ENCODE results near the gene GRAMD4. TPM values are rescaled to one million over a fixed set of nuclear protein-coding genes. Genes with fewer than 3 reads are reported as not detected.
A peak's percentile ranks its signal among the peaks of the same experiment; 100 is the strongest.

Gene GRAMD4
- total RNA-seq, 5 donors from 2014 or later (not counting 1 experiment from before 2014, with no cell fraction given) = 8.8 to 24.3 (median 22.9) TPM

DNA sequence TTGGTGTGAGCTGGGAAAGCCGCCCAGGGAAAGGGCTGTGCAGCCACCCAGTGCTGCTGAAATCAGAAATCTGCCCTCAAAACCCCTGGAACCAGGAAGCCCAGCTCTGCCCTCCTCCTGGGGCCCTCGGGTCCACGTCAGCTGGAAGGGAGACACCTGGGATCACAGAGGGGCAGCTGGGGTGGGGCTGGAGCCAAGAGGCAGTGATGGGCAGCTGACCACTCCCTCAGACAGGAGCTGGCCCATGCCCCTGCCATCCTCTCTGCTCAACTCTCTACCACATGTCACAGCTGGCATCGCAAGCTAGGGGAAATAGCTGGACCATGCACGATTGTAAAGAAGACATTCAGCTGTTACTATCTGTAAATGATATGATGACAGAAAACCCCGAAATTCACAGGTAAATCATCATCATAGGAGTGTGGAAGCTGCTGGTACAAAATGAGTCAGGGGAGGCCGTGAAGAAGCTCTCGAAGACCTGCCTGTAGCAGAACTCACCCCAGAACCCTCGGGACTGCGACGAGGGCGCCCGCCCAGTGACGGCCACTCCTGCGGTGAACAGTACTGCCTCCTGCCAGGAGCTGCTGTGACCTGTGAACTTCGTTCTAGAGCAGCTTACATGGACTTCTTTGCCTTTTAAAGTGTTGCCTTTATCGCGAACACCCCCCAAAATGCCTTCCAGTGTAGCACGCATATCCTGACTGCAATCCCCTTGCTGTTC lies 62.0 kb downstream of the GRAMD4 start:
- no peak for ATAC-seq (replicated peaks in 1 of 4)

DNA sequence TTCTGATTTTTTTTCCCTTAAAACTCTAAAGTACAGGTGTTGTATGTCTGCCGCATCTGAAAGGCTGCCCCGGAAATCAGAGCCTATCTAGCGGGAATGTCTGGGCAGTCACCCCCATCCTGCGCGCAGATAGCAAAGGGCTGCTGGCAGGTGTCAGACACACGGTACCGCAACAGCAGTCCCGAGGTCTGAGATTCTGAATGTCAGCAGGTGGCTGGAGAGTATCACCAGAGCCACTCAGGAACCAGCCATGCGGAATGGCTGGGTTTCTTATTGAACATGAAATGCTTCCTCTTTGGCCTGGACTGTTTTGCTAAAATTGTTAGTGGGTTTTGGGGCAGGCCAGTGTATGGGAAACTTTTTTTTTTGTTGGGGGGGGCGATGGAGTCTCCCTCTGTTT lies 64.5 kb downstream of the GRAMD4 start:
- WGBS (ENCODE audit: insufficient coverage) = 60% methylated on average over 9 of the region's 10 CpGs
- H3K9me3 ChIP-seq = no peaks in the 10 kb centered on the region
- DNase-seq = peak in 1 of 35 experiments; percentile 37
- no peaks in the 10 kb centered on the region for H3K27me3 Mint-ChIP-seq
- no peak overlapping the region for H3K4me3 Mint-ChIP-seq
- ChIA-PET POLR2A (interaction anchor here in 1 of 2 donors (0.6 kb wide), 1 partner anchor 10 kb away, joined by 3 read pairs; no protein-coding TSS in a partner anchor), CTCF (no interaction called here)
- peaks cover 14% of the 10 kb centered on the region for H3K36me3 Mint-ChIP-seq
- H3K36me3 ChIP-seq (ENCODE audit: control insufficient read depth in 2 of 2, extremely low read depth in 1 of 2, insufficient read depth in 1 of 2, low read length in 1 of 2) = peaks cover 31 to 42% of the 10 kb centered on the region in 2 donors
- H3K9me3 Mint-ChIP-seq = no peaks in the 10 kb centered on the region
- peak in 1 of 4 experiments; percentile 47 for ATAC-seq (replicated peaks in 1 of 4)
- no peak overlapping the region for H3K4me3 ChIP-seq (ENCODE audit: control insufficient read depth in 1 of 2, extremely low read depth in 1 of 2, low read length in 1 of 2)
- H3K4me1 Mint-ChIP-seq = peaks cover 27 to 30% (median 28%) of the 10 kb centered on the region in 3 donors
- no peaks in the 10 kb centered on the region for H3K27me3 ChIP-seq (replicated peaks in 1 of 2; ENCODE audit: control insufficient read depth in 2 of 2, extremely low read depth in 1 of 2, insufficient read depth in 2 of 2, low read length in 1 of 2)
- no peak overlapping the region for H3K27ac ChIP-seq (ENCODE audit: low read length)
- peak overlapping the region; percentile 46 to 82 for H3K27ac Mint-ChIP-seq
- peaks cover 5 to 25% of the 10 kb centered on the region in 2 experiments for H3K4me1 ChIP-seq (ENCODE audit: control insufficient read depth in 1 of 2, extremely low read depth in 1 of 2, insufficient read depth in 2 of 2, low read length in 2 of 2)

More for the DNA sequence above, 62.0 kb downstream of the GRAMD4 start:
- Mint-ChIP-seq H3K4me1 (peaks cover 31 to 34% (median 32%) of the 10 kb centered on the region in 3 donors), H3K4me3 (no peak overlapping the region), H3K27ac (no peak overlapping the region), H3K27me3 (no peaks in the 10 kb centered on the region), H3K9me3 (no peaks in the 10 kb centered on the region), H3K36me3 (peaks cover 10% of the 10 kb centered on the region)
- ChIA-PET POLR2A (no interaction called here), CTCF (interaction anchor here in 1 of 2 donors (1.1 kb wide), 1 partner anchor 118 kb away, joined by 3 read pairs; no protein-coding TSS in a partner anchor)
- no peak overlapping the region for H3K27ac ChIP-seq (ENCODE audit: low read length)
- WGBS (ENCODE audit: insufficient coverage) = 89% methylated on average over 17 of the region's 19 CpGs
- H3K27me3 ChIP-seq (replicated peaks in 1 of 2; ENCODE audit: control insufficient read depth in 2 of 2, extremely low read depth in 1 of 2, insufficient read depth in 2 of 2, low read length in 1 of 2) = no peaks in the 10 kb centered on the region
- H3K4me3 ChIP-seq (ENCODE audit: control insufficient read depth in 1 of 2, extremely low read depth in 1 of 2, low read length in 1 of 2) = no peak overlapping the region
- peaks cover 5 to 34% of the 10 kb centered on the region in 2 experiments for H3K4me1 ChIP-seq (ENCODE audit: control insufficient read depth in 1 of 2, extremely low read depth in 1 of 2, insufficient read depth in 2 of 2, low read length in 2 of 2)
- peaks cover 22 to 30% of the 10 kb centered on the region in 2 donors for H3K36me3 ChIP-seq (ENCODE audit: control insufficient read depth in 2 of 2, extremely low read depth in 1 of 2, insufficient read depth in 1 of 2, low read length in 1 of 2)
- no peaks in the 10 kb centered on the region for H3K9me3 ChIP-seq
- no peak for DNase-seq

DNA sequence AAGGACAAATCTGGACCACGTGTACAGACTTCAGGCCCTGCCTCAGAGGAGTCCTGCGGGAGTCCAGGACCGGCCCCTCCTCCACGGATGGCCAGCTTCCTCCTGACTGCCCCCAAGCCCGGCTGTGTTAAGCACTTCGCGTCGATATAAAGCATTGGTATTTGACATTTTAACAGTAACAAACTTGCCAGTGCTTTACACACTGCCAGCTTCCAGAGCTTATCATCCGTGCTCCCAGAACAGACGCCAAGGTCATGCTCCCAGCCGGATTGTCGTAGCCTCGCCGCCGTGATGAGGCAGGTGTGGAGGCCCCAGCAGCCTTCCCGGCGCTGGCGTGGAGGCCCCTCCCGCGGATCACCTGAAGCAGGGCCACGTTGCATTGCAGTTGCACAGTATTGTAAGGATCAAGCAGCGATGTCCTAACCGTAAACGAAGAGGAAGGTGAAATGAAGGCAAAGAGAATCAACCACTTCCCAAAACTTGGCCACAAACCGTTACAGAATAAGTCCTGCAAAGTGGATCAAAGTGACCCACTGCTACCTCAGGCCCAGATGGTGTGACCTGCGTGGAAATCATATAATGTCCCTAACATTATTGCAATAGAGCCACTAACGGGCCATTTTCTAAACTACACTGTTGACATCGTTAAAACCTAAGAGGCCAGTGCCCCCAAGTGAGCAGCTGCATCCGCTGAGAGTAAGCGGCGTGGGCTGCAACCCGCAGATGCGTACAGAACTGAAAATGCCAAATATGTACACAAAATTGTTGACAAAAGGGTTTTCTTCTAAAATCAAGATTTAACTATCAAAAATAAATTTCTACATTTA lies 66.2 kb downstream of the GRAMD4 start:
- H3K27me3 ChIP-seq (replicated peaks in 1 of 2; ENCODE audit: control insufficient read depth in 2 of 2, extremely low read depth in 1 of 2, insufficient read depth in 2 of 2, low read length in 1 of 2) = no peaks in the 10 kb centered on the region
- DNase-seq = no peak
- Mint-ChIP-seq H3K36me3 (peaks cover 24% of the 10 kb centered on the region), H3K27me3 (no peaks in the 10 kb centered on the region), H3K4me3 (no peak overlapping the region), H3K9me3 (no peaks in the 10 kb centered on the region), H3K27ac (peak overlapping the region; percentile 36 to 82), H3K4me1 (peaks cover 27 to 30% (median 28%) of the 10 kb centered on the region in 3 donors)
- POLR2A ChIA-PET = no interaction called here
- no peak for ATAC-seq (replicated peaks in 1 of 4)
- CTCF ChIA-PET = no interaction called here
- peaks cover 5 to 22% of the 10 kb centered on the region in 2 experiments for H3K4me1 ChIP-seq (ENCODE audit: control insufficient read depth in 1 of 2, extremely low read depth in 1 of 2, insufficient read depth in 2 of 2, low read length in 2 of 2)
- H3K27ac ChIP-seq (ENCODE audit: low read length) = no peak overlapping the region
- WGBS (ENCODE audit: insufficient coverage) = 77% methylated on average over 27 of the region's 33 CpGs
- peaks cover 40 to 60% of the 10 kb centered on the region in 2 donors for H3K36me3 ChIP-seq (ENCODE audit: control insufficient read depth in 2 of 2, extremely low read depth in 1 of 2, insufficient read depth in 1 of 2, low read length in 1 of 2)
- H3K9me3 ChIP-seq = no peaks in the 10 kb centered on the region
- no peak overlapping the region for H3K4me3 ChIP-seq (ENCODE audit: control insufficient read depth in 1 of 2, extremely low read depth in 1 of 2, low read length in 1 of 2)

DNA sequence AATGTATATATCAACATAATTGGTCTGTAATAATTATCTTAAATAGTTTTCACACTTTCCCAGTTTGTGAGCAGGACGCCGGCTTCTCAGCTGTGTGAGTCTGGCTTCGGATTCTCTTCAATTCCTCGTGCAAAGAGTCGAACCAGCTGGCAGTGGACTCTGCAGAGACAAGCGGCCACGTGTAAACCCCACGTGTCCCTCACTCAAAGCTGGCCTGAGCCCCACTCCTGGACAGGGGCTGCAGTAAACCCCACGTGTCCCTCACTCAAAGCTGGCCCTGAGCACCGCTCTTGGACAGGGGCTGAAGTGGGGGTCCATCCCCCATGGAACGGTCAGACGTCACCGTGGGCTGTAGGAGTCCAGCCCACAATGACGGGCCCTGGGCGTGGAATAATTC lies 66.9 kb downstream of the GRAMD4 start:
- H3K27ac Mint-ChIP-seq = no peak overlapping the region
- ChIA-PET CTCF (no interaction called here), POLR2A (no interaction called here)
- Histone ChIP-seq H3K4me1 (ENCODE audit: control insufficient read depth in 1 of 2, extremely low read depth in 1 of 2, insufficient read depth in 2 of 2, low read length in 2 of 2) (peaks cover 5 to 22% of the 10 kb centered on the region in 2 experiments), H3K9me3 (no peaks in the 10 kb centered on the region), H3K27ac (ENCODE audit: low read length) (no peak overlapping the region), H3K36me3 (ENCODE audit: control insufficient read depth in 2 of 2, extremely low read depth in 1 of 2, insufficient read depth in 1 of 2, low read length in 1 of 2) (peaks cover 41 to 65% of the 10 kb centered on the region in 2 donors), H3K4me3 (ENCODE audit: control insufficient read depth in 1 of 2, extremely low read depth in 1 of 2, low read length in 1 of 2) (no peak overlapping the region), H3K27me3 (replicated peaks in 1 of 2; ENCODE audit: control insufficient read depth in 2 of 2, extremely low read depth in 1 of 2, insufficient read depth in 2 of 2, low read length in 1 of 2) (no peaks in the 10 kb centered on the region)
- no peak for ATAC-seq (replicated peaks in 1 of 4)
- WGBS (ENCODE audit: insufficient coverage) = 96% methylated on average over 13 of the region's 15 CpGs
- H3K4me3 Mint-ChIP-seq = no peak overlapping the region
- peaks cover 30% of the 10 kb centered on the region for H3K36me3 Mint-ChIP-seq
- peaks cover 27 to 30% (median 28%) of the 10 kb centered on the region in 3 donors for H3K4me1 Mint-ChIP-seq
- H3K27me3 Mint-ChIP-seq = no peaks in the 10 kb centered on the region
- no peak for DNase-seq
- H3K9me3 Mint-ChIP-seq = no peaks in the 10 kb centered on the region

DNA sequence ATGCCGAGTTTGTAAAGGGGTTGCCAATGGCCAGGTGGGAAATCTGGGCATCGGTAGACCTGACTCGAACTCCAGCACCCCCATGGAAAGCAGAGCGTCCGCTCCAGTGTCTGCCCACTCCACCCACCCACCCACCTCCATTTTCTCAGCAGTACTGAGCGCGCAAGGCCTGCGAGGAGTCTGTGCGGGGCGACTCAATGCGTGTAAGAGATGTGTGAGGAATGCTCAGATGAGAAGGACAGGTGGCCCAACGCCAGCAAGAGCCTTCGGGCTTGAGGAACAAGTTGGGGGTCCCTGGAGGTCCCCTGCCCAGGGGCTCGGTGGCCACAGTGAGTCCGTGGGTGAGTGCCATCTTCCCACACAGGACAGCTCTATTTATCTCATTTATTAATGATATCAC lies 67.3 kb downstream of the GRAMD4 start:
- Histone ChIP-seq H3K27me3 (replicated peaks in 1 of 2; ENCODE audit: control insufficient read depth in 2 of 2, extremely low read depth in 1 of 2, insufficient read depth in 2 of 2, low read length in 1 of 2) (no peaks in the 10 kb centered on the region), H3K4me3 (ENCODE audit: control insufficient read depth in 1 of 2, extremely low read depth in 1 of 2, low read length in 1 of 2) (no peak overlapping the region), H3K9me3 (no peaks in the 10 kb centered on the region), H3K27ac (ENCODE audit: low read length) (no peak overlapping the region), H3K4me1 (ENCODE audit: control insufficient read depth in 1 of 2, extremely low read depth in 1 of 2, insufficient read depth in 2 of 2, low read length in 2 of 2) (peaks cover 5 to 22% of the 10 kb centered on the region in 2 experiments), H3K36me3 (ENCODE audit: control insufficient read depth in 2 of 2, extremely low read depth in 1 of 2, insufficient read depth in 1 of 2, low read length in 1 of 2) (peaks cover 37 to 68% of the 10 kb centered on the region in 2 donors)
- Mint-ChIP-seq H3K27ac (no peak overlapping the region), H3K27me3 (no peaks in the 10 kb centered on the region), H3K36me3 (peaks cover 30% of the 10 kb centered on the region), H3K4me1 (peaks cover 27 to 30% (median 28%) of the 10 kb centered on the region in 3 donors), H3K9me3 (no peaks in the 10 kb centered on the region), H3K4me3 (no peak overlapping the region)
- POLR2A ChIA-PET = no interaction called here
- no peak for DNase-seq
- CTCF ChIA-PET = no interaction called here
- ATAC-seq (replicated peaks in 1 of 4) = no peak
- 97% methylated on average over 3 of the region's 15 CpGs for WGBS (ENCODE audit: insufficient coverage)

DNA sequence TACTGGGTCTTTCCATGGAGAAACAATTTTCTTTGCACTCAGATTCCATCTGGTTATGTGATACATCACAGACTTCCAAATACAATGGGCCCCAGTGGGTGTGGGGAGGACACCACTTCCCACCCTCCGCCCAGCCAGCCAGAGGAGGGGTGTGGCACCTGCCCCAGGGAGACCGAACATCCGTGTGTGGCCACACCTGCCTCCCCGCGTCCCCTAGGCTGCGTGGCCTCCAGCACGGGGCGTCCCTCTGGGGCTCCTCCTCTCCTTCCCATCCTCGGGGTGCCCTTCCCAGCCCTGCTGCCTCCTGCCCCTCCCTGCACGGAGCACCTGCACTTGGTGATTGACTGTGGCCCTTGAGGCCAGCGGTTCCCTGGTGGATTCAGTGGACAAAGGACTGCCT lies 68.8 kb downstream of the GRAMD4 start:
- Histone ChIP-seq H3K36me3 (ENCODE audit: control insufficient read depth in 2 of 2, extremely low read depth in 1 of 2, insufficient read depth in 1 of 2, low read length in 1 of 2) (peaks cover 41 to 80% of the 10 kb centered on the region in 2 donors), H3K4me3 (ENCODE audit: control insufficient read depth in 1 of 2, extremely low read depth in 1 of 2, low read length in 1 of 2) (no peak overlapping the region), H3K27ac (ENCODE audit: low read length) (no peak overlapping the region), H3K4me1 (ENCODE audit: control insufficient read depth in 1 of 2, extremely low read depth in 1 of 2, insufficient read depth in 2 of 2, low read length in 2 of 2) (peaks cover 5 to 22% of the 10 kb centered on the region in 2 experiments), H3K9me3 (no peaks in the 10 kb centered on the region), H3K27me3 (replicated peaks in 1 of 2; ENCODE audit: control insufficient read depth in 2 of 2, extremely low read depth in 1 of 2, insufficient read depth in 2 of 2, low read length in 1 of 2) (no peaks in the 10 kb centered on the region)
- H3K27me3 Mint-ChIP-seq = no peaks in the 10 kb centered on the region
- POLR2A ChIA-PET = no interaction called here
- no peak overlapping the region for H3K27ac Mint-ChIP-seq
- 76% methylated on average over 9 of the region's 11 CpGs for WGBS (ENCODE audit: insufficient coverage)
- CTCF ChIA-PET = no interaction called here
- H3K4me3 Mint-ChIP-seq = no peak overlapping the region
- H3K9me3 Mint-ChIP-seq = no peaks in the 10 kb centered on the region
- peaks cover 35% of the 10 kb centered on the region for H3K36me3 Mint-ChIP-seq
- ATAC-seq (replicated peaks in 1 of 4) (no peak), DNase-seq (no peak)
- H3K4me1 Mint-ChIP-seq = peaks cover 25 to 30% (median 27%) of the 10 kb centered on the region in 3 donors

All from T-cell (primary cell).